CD4-positive, alpha-beta T cell treated with Interleukin-17A for 1 hour (primary cell): ENCODE measurements around the gene CFAP100.

Experiments
- DNase-seq: peaks from one replicate; pipeline ENCODE4 v3.0.0-alpha.2; 2020

Gene CFAP100

DNA sequence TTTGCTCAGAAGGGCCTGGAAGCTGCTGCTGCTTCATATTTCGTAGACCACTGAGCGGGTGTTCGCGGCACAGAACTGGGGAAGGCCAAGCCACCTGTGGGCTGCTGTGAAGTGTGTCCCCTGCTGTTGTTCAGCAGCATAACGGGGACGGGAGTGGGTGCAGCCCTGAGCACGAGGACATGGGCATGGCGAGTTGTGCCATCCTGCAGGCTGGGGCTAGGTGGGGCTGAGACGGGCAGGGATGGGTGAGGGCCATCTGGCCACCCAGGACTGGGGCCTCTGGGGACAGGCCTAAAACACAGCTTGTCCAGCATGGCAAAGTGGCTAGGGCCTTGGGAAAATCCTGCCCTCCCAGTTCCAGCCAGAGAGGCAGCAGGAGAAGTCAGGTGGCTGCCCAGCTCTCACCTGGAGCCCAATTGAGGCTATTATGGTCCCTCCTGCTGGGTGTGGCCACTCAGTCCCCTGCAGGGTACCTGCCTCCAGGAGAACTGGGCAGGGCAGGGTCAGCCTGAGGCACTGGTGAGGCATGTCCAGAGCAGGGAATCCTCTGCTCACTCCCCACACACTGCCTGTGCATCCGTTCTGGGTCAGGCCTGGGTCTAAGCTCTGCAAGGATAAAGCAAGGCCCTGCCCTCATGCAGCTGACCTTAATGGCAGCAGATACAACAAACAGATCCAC, 29.5 kb downstream of the CFAP100 start:
- DNase-seq: no peak

DNA sequence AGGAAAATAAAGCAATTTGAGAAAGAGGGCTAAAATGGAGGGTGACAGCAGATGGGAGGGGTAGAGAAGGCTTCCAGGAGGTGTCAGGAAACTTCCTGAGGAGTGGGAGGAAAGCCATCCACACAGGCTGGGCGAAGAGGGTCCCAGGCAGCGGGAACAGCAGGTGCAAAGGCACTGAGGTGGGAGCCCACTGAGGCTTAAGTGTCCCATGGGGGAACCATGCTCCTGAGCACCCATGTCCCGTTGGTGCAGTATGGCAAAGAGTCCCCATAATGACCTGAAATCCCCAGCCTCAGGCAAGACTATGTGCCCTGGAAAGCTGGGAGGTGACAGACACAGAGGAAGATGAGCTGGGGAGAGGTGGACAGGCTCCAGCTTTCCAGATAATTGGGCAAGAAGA, 30.0 kb downstream of the CFAP100 start:
- no peak for DNase-seq

DNA sequence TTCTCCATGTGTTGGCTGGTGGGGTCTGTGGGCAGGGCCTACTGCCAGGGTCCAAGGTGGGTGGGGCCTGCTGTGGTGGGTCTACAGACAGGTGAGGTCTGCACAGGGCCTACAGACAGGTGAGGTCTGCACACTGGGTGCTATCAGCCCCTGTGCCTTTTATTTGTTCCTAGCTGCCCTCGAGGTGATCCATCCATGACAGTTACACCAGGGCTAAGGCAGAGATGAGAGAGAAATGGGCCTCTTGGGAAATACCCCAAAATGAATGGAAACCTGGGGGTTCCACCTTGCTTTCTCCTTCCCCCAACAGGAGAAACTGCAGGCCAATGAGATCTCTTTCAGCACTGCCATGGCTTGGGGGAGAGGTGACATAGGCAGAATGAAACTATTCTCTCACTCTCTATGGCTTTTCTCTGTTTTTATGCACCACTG, 36.4 kb downstream of the CFAP100 start:
- DNase-seq: no peak

DNA sequence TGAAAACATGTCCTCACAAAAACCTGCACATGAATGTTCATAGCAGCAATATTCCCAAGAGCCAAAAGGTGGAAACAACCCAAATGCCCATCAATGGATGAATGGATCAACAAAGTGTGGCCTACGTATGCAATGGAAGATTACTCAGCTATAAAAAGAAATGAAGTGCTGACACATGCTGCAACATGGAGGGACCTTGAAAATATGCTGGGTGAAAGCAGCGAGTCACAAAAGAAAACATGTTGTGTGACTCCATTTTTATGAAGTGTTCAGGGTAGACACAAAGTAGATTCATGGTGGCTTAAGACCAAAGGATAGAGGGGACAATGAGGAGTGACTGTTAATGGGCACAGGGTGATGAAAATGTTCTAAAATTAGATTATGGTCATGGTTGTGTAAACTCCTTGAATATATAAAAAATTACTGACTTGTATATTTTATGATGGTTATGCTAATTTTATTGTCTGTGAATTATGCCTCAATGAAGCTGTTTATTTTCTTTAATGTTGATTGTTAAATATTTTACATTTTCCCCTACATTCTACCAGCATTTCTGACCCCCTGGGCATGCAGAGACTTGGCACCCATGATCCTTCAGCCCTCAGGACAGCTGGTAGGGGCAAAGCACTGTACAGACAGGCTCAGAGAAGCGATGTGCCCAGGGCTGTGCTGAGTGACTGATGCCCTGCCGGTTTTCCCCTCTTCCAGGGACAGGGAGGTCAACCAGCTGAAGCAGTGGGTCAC, 37.8 kb downstream of the CFAP100 start:
- DNase-seq: no peak

- no peak for DNase-seq
Measured at GRCh38 chr3:126433105-126433430, 38.4 kb downstream of the CFAP100 start.

- DNase-seq: no peak
Measured at GRCh38 chr3:126433496-126434263, 39.0 kb downstream of the CFAP100 start.

DNA sequence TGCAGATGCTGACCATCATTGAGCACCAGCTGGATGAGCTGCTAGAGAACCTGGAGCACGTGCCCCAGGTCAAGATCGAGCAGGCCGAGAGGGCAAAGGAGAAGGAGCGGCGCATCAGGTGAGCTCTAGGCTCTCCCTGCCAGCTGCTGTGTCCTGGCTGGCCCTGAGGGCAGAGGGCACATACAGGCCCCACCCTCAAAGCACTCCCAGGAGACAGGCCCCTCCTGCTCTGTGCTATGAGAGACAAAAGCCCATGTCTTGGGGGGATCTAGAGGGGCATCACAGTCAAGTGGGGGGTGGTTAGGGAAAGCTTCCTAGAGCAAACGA, 39.5 kb downstream of the CFAP100 start:
- no peak for DNase-seq

GRCh38 chr3:126434931-126435411, 40.3 kb downstream of the CFAP100 start:
- no peak for DNase-seq

DNA sequence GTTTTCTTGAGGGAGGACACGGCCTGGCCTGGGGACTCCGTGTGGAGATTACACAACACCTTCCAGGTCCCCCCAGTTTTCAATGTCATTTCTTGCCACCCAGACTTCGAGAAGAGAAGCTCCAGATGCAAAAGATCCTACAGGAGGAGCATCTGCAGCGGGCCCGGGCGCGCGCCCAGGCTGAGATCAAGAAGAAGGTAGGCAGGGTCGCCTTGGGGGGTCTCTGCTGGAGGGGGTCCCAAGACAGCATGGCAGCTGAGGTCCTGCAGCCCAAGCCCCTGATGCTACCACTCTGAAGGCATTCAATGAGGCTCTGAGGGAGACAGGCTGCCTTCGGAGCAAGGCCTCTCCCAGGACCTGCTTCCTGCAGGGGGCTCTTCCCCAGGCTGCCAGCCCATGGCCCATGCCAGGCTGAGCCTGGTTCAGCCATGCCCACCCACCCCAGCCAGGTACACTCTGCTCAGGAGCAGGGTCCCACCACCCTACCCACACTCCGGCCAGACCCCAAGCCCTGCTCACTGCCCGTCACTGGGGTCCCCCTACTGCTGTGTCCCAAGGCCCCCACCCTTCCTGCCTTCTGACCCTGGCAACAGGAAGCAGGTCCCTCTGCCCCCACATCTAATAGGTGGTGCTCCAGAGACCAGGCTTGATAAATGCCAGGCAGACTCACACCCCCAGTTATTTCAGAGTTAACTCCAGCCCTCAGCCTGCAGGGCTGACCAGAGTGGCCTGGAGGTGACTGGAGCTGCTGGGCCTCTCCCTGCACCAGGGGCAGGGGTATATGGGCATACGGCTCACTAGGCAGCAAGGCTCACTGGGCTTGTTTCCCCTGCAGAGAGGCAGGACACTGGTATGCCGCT, 41.0 kb downstream of the CFAP100 start:
- no peak for DNase-seq

DNA sequence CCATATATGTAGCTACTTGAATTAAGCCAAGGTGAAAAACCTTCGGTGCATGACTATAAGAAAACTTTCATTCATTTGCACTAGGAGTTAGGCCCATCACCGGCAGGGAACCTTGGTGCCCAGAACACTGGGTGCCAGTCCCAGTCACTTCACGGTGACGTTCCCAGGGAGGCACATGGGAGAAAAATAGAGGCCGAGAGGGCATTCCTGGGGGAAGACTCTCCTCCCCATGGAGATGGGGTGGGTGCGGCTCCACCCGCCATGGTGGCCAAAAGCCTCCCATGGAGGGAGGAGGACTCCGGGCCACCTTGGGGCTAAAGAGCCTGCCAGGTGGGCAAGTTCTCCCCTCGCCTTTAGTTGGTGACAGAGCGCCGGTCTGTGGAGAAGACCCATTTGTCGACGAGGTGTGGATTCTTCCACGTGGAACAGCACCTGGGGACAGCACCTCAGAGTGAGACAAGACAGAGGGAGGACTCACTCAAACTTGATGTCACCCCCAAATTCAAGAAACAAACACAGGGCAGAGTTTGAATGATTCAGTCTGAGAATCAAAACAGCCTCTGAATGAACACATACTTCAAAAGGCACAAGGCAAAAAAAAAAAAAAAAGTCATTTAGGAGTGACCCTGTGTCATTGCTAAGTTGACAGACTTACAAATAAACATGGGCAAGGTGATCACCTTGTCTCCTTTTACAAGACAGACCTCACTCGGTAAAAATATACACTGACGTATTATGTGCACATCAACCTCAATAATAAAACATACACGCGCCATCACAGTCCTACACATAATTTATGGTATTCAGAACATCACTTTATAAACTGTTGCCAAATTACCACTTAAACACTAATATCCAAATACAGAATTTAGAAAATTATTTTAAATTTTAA, 42.4 kb downstream of the CFAP100 start:
- DNase-seq: no peak

DNA sequence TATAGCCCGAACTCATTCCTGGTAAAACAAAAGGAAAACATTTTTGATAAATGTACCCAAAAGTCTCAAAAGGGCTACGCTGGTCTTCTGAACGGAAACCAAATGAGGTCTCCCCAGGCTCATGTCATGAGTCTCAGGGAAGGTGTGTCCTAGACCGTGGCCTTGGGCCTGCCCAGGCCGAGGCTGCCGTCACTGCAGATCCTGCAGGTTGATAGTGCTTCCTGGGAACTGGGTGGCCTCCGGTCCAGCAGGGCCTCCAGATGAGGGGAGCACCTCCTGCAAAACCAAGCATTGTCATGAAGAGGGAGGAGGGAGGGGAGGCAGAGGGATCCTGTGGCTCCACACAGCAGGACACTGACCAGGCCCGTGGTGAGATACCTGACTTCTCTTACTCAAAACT, 43.5 kb downstream of the CFAP100 start:
- no peak for DNase-seq

GRCh38 chr3:126438746-126439145, 44.0 kb downstream of the CFAP100 start:
- DNase-seq: no peak

- no peak for DNase-seq
Measured at GRCh38 chr3:126439346-126439967, 44.7 kb downstream of the CFAP100 start.

GRCh38 chr3:126439968-126440708, 45.4 kb downstream of the CFAP100 start:
- no peak for DNase-seq

- no peak for DNase-seq
Measured at GRCh38 chr3:126440709-126440995, 45.9 kb downstream of the CFAP100 start.

- DNase-seq: no peak
Measured at GRCh38 chr3:126441256-126441880, 46.7 kb downstream of the CFAP100 start.

DNA sequence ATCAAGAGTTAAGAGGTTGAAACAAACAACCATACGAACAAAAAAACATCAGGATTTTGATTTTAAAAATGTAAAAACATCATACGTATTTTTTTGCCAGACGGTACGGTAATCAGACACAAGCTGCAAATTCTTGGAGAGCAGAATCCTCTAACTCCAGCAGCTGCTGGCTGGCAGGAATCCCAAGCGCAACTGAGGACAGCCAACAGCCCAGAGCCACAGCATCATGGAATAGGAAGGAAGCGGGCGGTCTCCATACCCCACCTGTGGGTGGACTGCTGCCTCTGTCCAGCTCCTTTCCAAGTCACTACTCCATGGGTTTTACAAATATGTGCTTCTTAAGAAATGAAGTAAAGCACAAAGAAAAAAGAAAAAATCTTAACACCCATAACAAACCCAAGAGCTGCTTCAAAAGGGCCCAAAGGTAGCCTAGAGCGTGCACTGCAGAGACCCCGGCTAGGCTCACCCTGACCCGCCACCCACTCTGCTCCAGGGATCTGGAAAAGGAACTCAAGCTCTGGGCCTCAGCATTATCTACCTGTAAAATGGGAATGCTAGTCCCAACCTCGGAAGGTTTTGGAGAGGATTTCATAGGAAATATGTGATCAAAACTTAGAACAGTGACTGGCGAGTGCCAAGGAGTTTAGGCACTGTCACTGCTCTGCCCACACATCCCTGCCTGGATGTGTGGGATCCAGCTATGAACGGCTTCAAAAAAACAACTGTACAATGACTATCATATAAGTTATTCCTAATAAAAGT, 47.6 kb downstream of the CFAP100 start:
- no peak for DNase-seq

- DNase-seq: no peak
Measured at GRCh38 chr3:126442856-126443242, 48.1 kb downstream of the CFAP100 start.

DNA sequence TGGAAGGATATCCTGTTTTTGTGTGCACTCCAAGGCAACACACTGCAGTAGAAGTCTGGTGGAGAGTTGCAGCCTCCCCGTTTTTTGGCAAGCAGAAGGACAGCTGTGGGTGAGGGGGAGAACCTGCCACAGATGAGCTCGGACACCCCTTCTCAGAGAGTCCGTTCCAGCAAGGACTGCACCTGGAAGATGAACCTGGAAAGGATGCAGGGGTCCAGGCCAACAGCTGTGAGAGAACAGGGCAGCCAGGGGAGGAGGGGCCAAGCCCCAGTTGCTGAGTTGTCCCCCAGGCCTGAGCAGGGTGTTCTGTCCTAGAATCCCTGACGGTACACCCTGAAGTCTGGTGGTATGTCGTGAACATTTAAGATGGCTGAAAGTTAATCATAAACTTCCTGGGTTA, 50.8 kb downstream of the CFAP100 start:
- DNase-seq: no peak

DNA sequence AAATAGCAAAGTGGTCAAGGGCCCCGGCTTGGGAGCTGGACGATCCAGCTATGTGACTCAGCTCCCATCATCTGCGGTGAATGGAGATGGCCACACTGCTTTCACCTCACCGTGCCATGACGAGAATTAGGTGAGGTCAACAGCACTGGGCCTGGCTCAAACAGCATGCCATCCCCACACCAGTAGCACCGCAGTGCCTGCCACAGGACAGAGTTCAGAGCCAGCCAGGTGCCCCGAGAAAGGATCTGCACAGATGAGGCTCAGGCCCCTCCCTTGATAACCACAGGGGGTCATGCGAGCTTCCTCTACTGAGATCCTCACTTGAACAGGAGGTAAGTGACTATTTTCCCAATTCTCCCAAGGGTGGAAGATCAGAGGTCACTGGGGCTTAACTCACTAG, 51.6 kb downstream of the CFAP100 start:
- DNase-seq: no peak
